Hepatic stellate cell (primary cell): ENCODE measurements around the gene RDH16.
A peak's percentile ranks its signal among the peaks of the same experiment; 100 is the strongest.

ENCODE experiments used
- DNase-seq: peaks from one replicate; pipeline ENCODE4 v3.0.0; 2011; ENCODE audit warnings: low spot score

Gene RDH16

GRCh38 chr12:56957229-56958052, at the start of gene RDH16:
RDH16 (minus strand) TSS chr12:56957608; CDS start chr12:56957462, 146 bp downstream.
- DNase-seq, result no peak

- no peak for DNase-seq
Measured at GRCh38 chr12:57006809-57007475, 49.5 kb upstream of the RDH16 start.

- peak; percentile 86 for DNase-seq
Measured at GRCh38 chr12:57005980-57006808, 48.8 kb upstream of the RDH16 start, which contains the start of gene ZBTB39. ZBTB39 (minus strand) TSS chr12:57006546; CDS start chr12:57004917, 1,629 bp downstream.

GRCh38 chr12:57004651-57005050, 47.2 kb upstream of the RDH16 start:
- DNase-seq, result no peak

- no peak for DNase-seq
Measured at GRCh38 chr12:57003395-57003794, 46.0 kb upstream of the RDH16 start.

GRCh38 chr12:57001448-57001906, 44.1 kb upstream of the RDH16 start:
- DNase-seq, result peak; percentile 82

GRCh38 chr12:57000393-57000792, 43.0 kb upstream of the RDH16 start:
- DNase-seq, result no peak

- DNase-seq, result no peak
Measured at GRCh38 chr12:56999456-56999855, 42.0 kb upstream of the RDH16 start.

- DNase-seq, result no peak
Measured at GRCh38 chr12:56998981-56999380, 41.6 kb upstream of the RDH16 start.

- DNase-seq, result no peak
Measured at GRCh38 chr12:56998316-56998715, 40.9 kb upstream of the RDH16 start.

GRCh38 chr12:56996793-56997545, 39.6 kb upstream of the RDH16 start:
- DNase-seq, result no peak

- no peak for DNase-seq
Measured at GRCh38 chr12:56995930-56996496, 38.6 kb upstream of the RDH16 start.

GRCh38 chr12:56995201-56995929, 38.0 kb upstream of the RDH16 start:
- DNase-seq, result no peak

- DNase-seq, result no peak
Measured at GRCh38 chr12:56994231-56994746, 36.9 kb upstream of the RDH16 start.

GRCh38 chr12:56993346-56993745, 35.9 kb upstream of the RDH16 start:
- no peak for DNase-seq

- no peak for DNase-seq
Measured at GRCh38 chr12:56991319-56992246, 34.2 kb upstream of the RDH16 start.

GRCh38 chr12:56990648-56991318, 33.4 kb upstream of the RDH16 start:
- DNase-seq, result no peak

- no peak for DNase-seq
Measured at GRCh38 chr12:56989861-56990610, 32.6 kb upstream of the RDH16 start.
